ENCODE data around the gene MTUS2.

MTUS2 gene

DNA sequence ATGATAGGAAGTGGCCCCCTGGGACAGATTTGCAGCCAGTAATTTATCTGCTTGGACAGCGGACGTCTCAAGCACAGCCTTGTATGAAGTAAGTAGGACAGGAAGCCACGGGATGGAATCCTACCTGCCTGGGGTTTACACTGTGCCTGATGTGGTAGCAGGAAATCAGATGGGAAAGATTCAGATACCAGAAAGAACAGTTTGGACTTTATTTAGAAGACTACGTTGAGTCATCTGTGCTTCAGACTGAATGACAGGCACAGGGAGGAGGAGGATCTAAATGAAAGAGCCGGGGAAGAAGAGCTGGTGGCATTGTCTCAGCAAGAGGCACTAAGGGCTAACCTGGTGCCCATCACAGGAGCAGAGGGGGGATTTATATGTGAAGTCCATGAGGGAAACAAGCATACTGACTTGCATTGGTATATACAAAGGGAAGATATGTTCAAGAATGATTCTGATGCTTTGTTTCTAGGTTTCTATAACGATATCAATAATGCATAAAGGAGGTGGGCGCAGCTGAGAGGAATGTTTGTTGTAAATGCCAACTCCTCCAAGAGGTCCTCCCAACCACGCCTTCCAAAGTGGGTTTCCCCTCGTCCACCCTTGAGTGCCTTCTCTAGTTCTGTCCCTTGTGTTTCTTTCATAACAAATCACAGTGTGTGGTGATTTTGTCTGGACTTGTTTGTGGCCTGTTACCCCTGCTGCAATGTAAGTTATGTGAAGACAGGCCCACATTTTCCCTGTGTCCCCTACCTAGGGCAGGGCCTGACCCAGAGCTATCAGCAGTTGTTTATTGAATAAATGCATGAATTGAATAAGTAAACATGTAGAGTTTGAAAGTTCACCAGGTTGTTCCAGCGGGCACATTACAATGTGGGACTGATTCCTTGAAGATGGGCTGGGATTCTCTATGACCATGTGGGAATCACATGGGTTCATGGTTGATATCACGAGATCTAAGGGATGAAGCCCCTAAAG, 446.9 kb downstream of the MTUS2 start:
- POLR2A ChIA-PET = no interaction called here
- DNase-seq (ENCODE audit: extremely low spot score) = no peak
- CTCF ChIA-PET = no interaction called here
- TF ChIP-seq, protein P1, sequence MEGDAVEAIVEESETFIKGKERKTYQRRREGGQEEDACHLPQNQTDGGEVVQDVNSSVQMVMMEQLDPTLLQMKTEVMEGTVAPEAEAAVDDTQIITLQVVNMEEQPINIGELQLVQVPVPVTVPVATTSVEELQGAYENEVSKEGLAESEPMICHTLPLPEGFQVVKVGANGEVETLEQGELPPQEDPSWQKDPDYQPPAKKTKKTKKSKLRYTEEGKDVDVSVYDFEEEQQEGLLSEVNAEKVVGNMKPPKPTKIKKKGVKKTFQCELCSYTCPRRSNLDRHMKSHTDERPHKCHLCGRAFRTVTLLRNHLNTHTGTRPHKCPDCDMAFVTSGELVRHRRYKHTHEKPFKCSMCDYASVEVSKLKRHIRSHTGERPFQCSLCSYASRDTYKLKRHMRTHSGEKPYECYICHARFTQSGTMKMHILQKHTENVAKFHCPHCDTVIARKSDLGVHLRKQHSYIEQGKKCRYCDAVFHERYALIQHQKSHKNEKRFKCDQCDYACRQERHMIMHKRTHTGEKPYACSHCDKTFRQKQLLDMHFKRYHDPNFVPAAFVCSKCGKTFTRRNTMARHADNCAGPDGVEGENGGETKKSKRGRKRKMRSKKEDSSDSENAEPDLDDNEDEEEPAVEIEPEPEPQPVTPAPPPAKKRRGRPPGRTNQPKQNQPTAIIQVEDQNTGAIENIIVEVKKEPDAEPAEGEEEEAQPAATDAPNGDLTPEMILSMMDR (IDR thresholded peaks at IDR 0.05; ENCODE audit: control extremely low read depth, extremely low read depth, low read depth, missing control alignments) = no peak

DNA sequence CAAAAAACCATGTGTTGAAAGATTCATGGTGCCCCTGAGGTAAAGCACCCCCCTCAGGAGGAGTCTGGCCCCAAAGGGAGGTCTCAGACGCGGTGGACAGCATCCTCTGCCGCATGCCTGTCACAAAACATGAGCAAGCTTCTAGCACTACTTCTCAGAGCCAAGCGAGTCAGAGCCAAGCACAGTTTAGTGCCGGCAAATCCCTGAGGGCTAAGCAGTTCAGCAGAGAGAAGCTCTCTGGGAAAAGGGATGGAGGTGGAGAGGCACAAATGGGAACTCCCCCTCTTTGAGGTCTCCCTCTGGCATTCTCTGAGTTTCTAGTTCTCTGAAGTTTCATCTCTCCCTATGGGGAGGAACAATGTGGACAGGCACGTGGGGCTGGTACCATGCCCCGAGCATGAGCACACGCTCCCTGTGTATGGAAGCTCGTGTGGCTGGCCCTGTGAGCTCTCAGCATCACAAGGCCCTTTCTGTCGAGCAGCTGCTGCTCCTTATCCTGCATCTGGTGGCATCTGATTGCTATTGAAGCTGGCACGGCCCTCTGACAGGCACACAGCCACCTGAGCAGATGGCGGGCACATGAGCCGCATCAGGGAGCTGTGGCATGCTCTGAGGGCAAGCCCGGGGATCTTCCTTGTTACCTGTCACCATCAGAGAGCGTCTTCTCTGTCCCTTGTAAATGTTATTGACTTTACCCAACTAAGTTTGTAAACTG, 450.3 kb downstream of the MTUS2 start:
- CTCF ChIA-PET = no interaction called here
- TF ChIP-seq, protein P1 (IDR thresholded peaks at IDR 0.05; ENCODE audit: control extremely low read depth, extremely low read depth, low read depth, missing control alignments) = no peak
- no peak for DNase-seq (ENCODE audit: extremely low spot score)
- POLR2A ChIA-PET = no interaction called here

DNA sequence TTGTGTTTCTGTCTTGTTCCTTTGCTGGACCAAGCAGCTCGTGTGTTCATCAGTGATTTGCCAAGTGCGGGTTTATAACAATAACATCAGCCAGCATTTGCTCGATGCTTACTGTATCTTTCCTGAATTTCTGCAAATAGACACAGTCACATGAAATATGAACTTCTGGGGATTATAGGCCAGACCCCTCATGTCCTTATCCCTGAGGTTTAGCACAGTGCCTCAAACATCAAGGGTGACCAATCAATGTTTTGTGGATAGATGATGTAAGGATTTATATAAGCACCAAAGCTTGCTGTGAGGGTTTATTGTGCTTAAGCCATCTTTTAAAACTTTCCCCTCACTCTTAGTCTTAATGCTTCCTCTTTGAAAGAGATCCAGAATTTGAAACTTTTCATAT, 451.5 kb downstream of the MTUS2 start:
- POLR2A ChIA-PET = no interaction called here
- no peak for DNase-seq (ENCODE audit: extremely low spot score)
- TF ChIP-seq, protein P1 (IDR thresholded peaks at IDR 0.05; ENCODE audit: control extremely low read depth, extremely low read depth, low read depth, missing control alignments) = no peak
- CTCF ChIA-PET = interaction anchor here (1.0 kb wide), 1 partner anchor 10 kb away, joined by 4 read pairs; no protein-coding TSS in a partner anchor

DNA sequence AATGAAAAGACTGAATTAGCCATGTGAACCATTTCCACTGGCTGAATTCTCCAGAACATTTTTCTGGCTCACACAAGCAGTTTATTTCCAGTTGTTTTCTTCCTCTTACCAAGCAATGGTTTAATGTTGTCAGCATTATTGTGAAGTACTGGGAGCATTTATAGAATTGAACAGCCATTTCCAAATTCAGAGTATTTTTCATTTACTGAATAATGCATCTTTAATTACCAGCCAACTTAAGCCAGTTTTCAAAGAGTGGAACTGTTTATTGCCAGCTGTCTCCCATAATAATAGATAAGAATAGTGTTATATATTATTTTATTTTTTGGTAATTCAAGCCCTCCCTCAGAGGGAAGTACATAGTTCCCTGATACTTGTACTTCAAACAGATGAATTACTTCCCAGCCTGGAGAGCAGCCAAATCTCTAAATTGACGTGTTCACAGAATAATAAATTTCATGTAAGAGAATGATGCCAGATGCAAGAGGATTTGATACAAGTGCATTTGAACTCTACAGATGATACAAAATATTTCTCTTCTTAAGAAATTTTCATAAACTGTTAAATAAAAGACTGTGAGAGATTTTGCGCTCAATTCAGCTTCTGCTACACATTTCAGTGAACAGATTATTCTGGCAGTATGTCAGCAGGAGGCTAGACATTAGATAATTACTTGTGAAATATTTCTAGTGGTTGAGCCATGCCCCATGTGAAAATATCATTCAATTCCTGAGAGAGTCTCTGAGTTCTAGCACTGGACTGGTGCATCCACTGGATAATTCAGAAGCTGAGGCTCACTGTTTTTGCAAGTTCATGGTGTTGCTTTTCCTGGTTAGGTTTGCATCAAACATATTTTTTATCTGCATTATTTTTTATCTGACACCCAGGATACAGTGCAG, 459.5 kb downstream of the MTUS2 start:
- DNase-seq (ENCODE audit: extremely low spot score) = no peak
- CTCF ChIA-PET = no interaction called here
- POLR2A ChIA-PET = no interaction called here
- TF ChIP-seq, protein P1 (IDR thresholded peaks at IDR 0.05; ENCODE audit: control extremely low read depth, extremely low read depth, low read depth, missing control alignments) = no peak

DNA sequence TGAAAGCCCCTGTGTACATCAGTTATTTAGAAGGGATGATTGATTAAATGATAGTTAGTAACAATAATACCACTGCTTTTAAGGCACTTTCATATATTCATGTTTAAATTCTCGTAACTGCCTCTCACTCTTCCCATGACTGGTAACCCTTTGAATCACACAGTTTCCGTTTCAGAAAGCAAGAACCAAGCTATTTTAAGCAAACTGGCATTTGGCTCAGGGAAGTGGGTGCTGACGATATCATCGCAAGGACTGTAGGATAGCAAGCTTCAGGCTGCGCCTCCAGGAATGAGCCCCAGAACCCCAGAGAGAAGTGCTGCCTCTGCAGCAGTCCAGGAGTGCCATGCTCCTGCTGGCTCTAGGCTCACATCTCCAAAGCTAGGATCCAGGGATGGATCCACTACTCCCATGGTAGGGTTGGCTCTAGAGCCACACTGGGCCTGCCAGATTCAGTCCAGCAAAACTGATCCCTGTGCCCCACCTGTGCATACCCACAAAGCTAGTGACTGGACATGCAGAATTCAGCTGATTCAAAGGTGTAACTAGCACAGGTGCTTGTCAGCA, 461.9 kb downstream of the MTUS2 start:
- CTCF ChIA-PET = interaction anchor here (0.9 kb wide), 1 partner anchor 20 kb away, joined by 3 read pairs; no protein-coding TSS in a partner anchor
- DNase-seq (ENCODE audit: extremely low spot score) = no peak
- POLR2A ChIA-PET = no interaction called here
- TF ChIP-seq, protein P1 (IDR thresholded peaks at IDR 0.05; ENCODE audit: control extremely low read depth, extremely low read depth, low read depth, missing control alignments) = no peak

Data from GM10248 (cell line).